ENCODE data around the gene PROB1. TPM values are rescaled to one million over a fixed set of nuclear protein-coding genes. Genes with fewer than 3 reads are reported as not detected.

PROB1 gene
- total and polyA plus RNA-seq, 2 of the 8 experiments (the other 6 are each of a cell fraction or from before 2014, with no cell fraction given), result 0.89 to 3.1 TPM

DNA sequence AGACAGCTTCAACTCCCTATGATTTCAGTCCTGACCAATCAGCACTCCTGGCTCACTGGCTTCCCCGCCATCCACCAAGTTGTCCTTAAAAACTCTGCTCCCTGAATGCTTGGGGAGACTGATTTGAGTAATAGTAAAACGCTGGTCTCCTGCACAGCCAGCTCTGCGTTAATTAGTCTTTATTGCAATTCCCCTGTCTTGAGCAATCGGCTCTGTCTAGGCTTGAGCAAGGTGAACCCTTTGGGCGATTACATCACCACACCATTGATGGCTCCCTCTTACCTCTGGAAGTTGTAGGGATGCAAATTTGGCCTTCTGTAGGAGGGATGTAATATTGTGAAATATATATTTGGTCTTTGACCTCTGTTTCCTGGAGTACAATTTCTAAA lies 8.9 kb downstream of the PROB1 start:
- POLR2A ChIA-PET (ENCODE audit: partially characterized antibody), result interaction anchor here (0.7 to 3.6 kb wide), 5 partner anchors 10 to 103 kb away, joined by 3 to 16 read pairs (median 3); no protein-coding TSS in a partner anchor
- no peak for TF ChIP-seq HDAC6 (IDR thresholded peaks at IDR 0.05; ENCODE audit: low read depth, low read length)
- no peak for TF ChIP-seq SRF (IDR thresholded peaks at IDR 0.05; ENCODE audit: low read depth, low read length)
- no peak for TF ChIP-seq POLR2AphosphoS5 (IDR thresholded peaks at IDR 0.05; ENCODE audit: low read depth, low read length)
- no peak for TF ChIP-seq SUZ12 (IDR thresholded peaks at IDR 0.05; ENCODE audit: low read length)
- no peak for TF ChIP-seq EZH2 (IDR thresholded peaks at IDR 0.05; ENCODE audit: low read depth, low read length, severe bottlenecking)
- no peak for TF ChIP-seq JUN (IDR thresholded peaks at IDR 0.05; ENCODE audit: low read depth, low read length)
- TF ChIP-seq SAP30 (IDR thresholded peaks at IDR 0.05; ENCODE audit: insufficient read depth, insufficient replicate concordance, low read length), result no peak
- TF ChIP-seq MAFK (IDR thresholded peaks at IDR 0.05; ENCODE audit: low read depth, low read length), result no peak
- TF ChIP-seq BRCA1 (IDR thresholded peaks at IDR 0.05; ENCODE audit: low read depth, low read length), result no peak
- TF ChIP-seq POLR2A (IDR thresholded peaks at IDR 0.05; ENCODE audit: control extremely low read depth in 1 of 2, low read depth in 2 of 2, low read length in 2 of 2), result no peak
- no peak for TF ChIP-seq TEAD4 (IDR thresholded peaks at IDR 0.05; ENCODE audit: low read depth, low read length)
- no peak for TF ChIP-seq CEBPB (IDR thresholded peaks at IDR 0.05; ENCODE audit: low read depth, low read length)
- TF ChIP-seq GABPA (IDR thresholded peaks at IDR 0.05; ENCODE audit: borderline replicate concordance, insufficient read depth, low read length), result no peak
- no peak for TF ChIP-seq GTF2F1 (IDR thresholded peaks at IDR 0.05; ENCODE audit: borderline replicate concordance, low read depth, low read length)
- no peak for TF ChIP-seq MAX (IDR thresholded peaks at IDR 0.05)
- TF ChIP-seq CREB1 (IDR thresholded peaks at IDR 0.05), result no peak

More for the DNA sequence above, 8.9 kb downstream of the PROB1 start:
- H3K4me3 ChIP-seq (ENCODE audit: extremely low read depth in 1 of 4, insufficient read depth in 2 of 4, low read depth in 3 of 4, low read length in 4 of 4), result no peak overlapping the region
- H2BK15ac ChIP-seq (ENCODE audit: low read length), result no peak overlapping the region
- no peak overlapping the region for H3K27ac ChIP-seq (ENCODE audit: low read depth, low read length)
- no peak overlapping the region for H3K56ac ChIP-seq (replicated peaks; ENCODE audit: insufficient read length, low read depth, low read length)
- no peak overlapping the region for H3K18ac ChIP-seq (ENCODE audit: extremely low read depth, low read length)
- peaks cover 0 to 2% of the 10 kb centered on the region in 2 experiments for H4K20me1 ChIP-seq (replicated peaks in 1 of 2; ENCODE audit: control insufficient read depth in 1 of 2, insufficient read depth in 2 of 2, low read length in 2 of 2)
- H3K79me1 ChIP-seq (ENCODE audit: low read depth, low read length), result no peaks in the 10 kb centered on the region; the same call in 1 of the 2 replicates
- H3K79me2 ChIP-seq (ENCODE audit: control insufficient read depth in 1 of 2, insufficient read depth in 2 of 2, low read length in 2 of 2), result no peaks in the 10 kb centered on the region
- H2AK5ac ChIP-seq (ENCODE audit: low read depth, low read length), result no peak overlapping the region
- no peak overlapping the region for H2BK20ac ChIP-seq (ENCODE audit: low read length)
- peaks cover 3 to 12% (median 8%) of the 10 kb centered on the region in 4 experiments for H3K4me1 ChIP-seq (replicated peaks in 1 of 4; ENCODE audit: control insufficient read depth in 3 of 4, insufficient read depth in 4 of 4, low read length in 3 of 4)
- H2BK120ac ChIP-seq (replicated peaks; ENCODE audit: low read depth, low read length), result no peak overlapping the region
- no peak overlapping the region for H3K4ac ChIP-seq (replicated peaks; ENCODE audit: insufficient read length, low read depth, low read length)
- CTCF ChIA-PET (ENCODE audit: partially characterized antibody), result interaction anchor here (1.1 to 2.7 kb wide), 2 partner anchors 17 to 218 kb away, joined by 5 to 15 read pairs; no protein-coding TSS in a partner anchor
- FAIRE-seq, result no peak
- H3K36me3 ChIP-seq (ENCODE audit: control insufficient read depth in 2 of 4, insufficient read depth in 4 of 4, low read length in 3 of 4), result no peaks in the 10 kb centered on the region
- H3K23ac ChIP-seq (ENCODE audit: insufficient read length), result no peak overlapping the region
- no peaks in the 10 kb centered on the region for H3K9me3 ChIP-seq (ENCODE audit: insufficient read depth in 2 of 2, low read depth in 1 of 2, low read length in 1 of 2)
- no peak overlapping the region for H3K9ac ChIP-seq (replicated peaks in 1 of 4; ENCODE audit: extremely low read depth in 1 of 4, low read depth in 3 of 4, low read length in 3 of 4)
- no peaks in the 10 kb centered on the region for H3K27me3 ChIP-seq (replicated peaks in 1 of 4; ENCODE audit: control insufficient read depth in 3 of 4, extremely low read depth in 1 of 4, insufficient read depth in 3 of 4, low read length in 3 of 4)
- no peak overlapping the region for H2BK12ac ChIP-seq (ENCODE audit: low read depth, low read length)
- no peak overlapping the region for H3K14ac ChIP-seq (ENCODE audit: insufficient read length)
- no peak overlapping the region for H4K8ac ChIP-seq (ENCODE audit: extremely low read depth, insufficient read depth, low read length)
- H4K5ac ChIP-seq (ENCODE audit: insufficient read length, low read depth, low read length), result no peak overlapping the region
- H3K4me2 ChIP-seq (ENCODE audit: insufficient read depth in 1 of 2, low read depth in 2 of 2, low read length in 2 of 2), result no peak overlapping the region
- no peak for DNase-seq (ENCODE audit: low read depth in 1 of 2, low spot score in 2 of 2)
- no peak overlapping the region; the same call in 1 of the 2 replicates for H2BK5ac ChIP-seq (ENCODE audit: low read depth, low read length)
- whole genome bisulfite sequencing, 2 experiments (ENCODE audit: extremely low coverage in 1 of 2, insufficient coverage in 1 of 2, insufficient read length in 1 of 2, insufficient replicate concordance in 2 of 2, low coverage in 1 of 2, low lambda C conversion rate in 2 of 2, missing lambda C conversion rate in 1 of 2), result 93% methylated on average over 5 of the region's 5 CpGs; no CpG with 5 or more reads in 1 of the 2 experiments
- H2AFZ ChIP-seq (ENCODE audit: low read length), result no peak overlapping the region
- no peaks in the 10 kb centered on the region for H3K23me2 ChIP-seq (ENCODE audit: low read depth, low read length)
- no peak overlapping the region for H4K91ac ChIP-seq (replicated peaks; ENCODE audit: insufficient read length, low read length)
